ENCODE data around the gene PLGRKT.
A peak's percentile ranks its signal among the peaks of the same experiment; 100 is the strongest.
"Not testable (repeated sequence)": the region's sequence is repeated elsewhere in the genome, so short reads cannot be mapped to it uniquely, and the experiment has no call there.

PLGRKT gene

GRCh38 chr9:5429873-5430564, 7.7 kb downstream of the PLGRKT start:
- DNase-seq (ENCODE audit: low read depth), result no peak

GRCh38 chr9:5428794-5429528, 8.8 kb downstream of the PLGRKT start:
- no peak for DNase-seq (ENCODE audit: low read depth)

GRCh38 chr9:5428172-5428571, 9.6 kb downstream of the PLGRKT start:
- no peak for DNase-seq (ENCODE audit: low read depth)

GRCh38 chr9:5427005-5427404, 10.7 kb downstream of the PLGRKT start:
- no peak for DNase-seq (ENCODE audit: low read depth)

GRCh38 chr9:5425006-5425628, 12.6 kb downstream of the PLGRKT start:
- no peak for DNase-seq (ENCODE audit: low read depth)

GRCh38 chr9:5422276-5422675, 15.4 kb downstream of the PLGRKT start:
- DNase-seq (ENCODE audit: low read depth), result no peak

GRCh38 chr9:5421163-5421562, 16.6 kb downstream of the PLGRKT start:
- no peak for DNase-seq (ENCODE audit: low read depth)

GRCh38 chr9:5419987-5420386, 17.7 kb downstream of the PLGRKT start:
- no peak for DNase-seq (ENCODE audit: low read depth)

GRCh38 chr9:5418481-5418880, 19.2 kb downstream of the PLGRKT start:
- no peak for DNase-seq (ENCODE audit: low read depth)

- DNase-seq (ENCODE audit: low read depth), result no peak
Measured at GRCh38 chr9:5416953-5417352, 20.8 kb downstream of the PLGRKT start.

GRCh38 chr9:5408596-5408995, 29.1 kb downstream of the PLGRKT start:
- no peak for DNase-seq (ENCODE audit: low read depth)

GRCh38 chr9:5402217-5402616, 35.5 kb downstream of the PLGRKT start:
- DNase-seq (ENCODE audit: low read depth), result no peak

GRCh38 chr9:5397547-5397946, 40.2 kb downstream of the PLGRKT start:
- not testable (repeated sequence) for DNase-seq (ENCODE audit: low read depth)

GRCh38 chr9:5395428-5395827, 42.3 kb downstream of the PLGRKT start:
- DNase-seq (ENCODE audit: low read depth), result no peak

GRCh38 chr9:5393976-5394375, 43.7 kb downstream of the PLGRKT start:
- not testable (repeated sequence) for DNase-seq (ENCODE audit: low read depth)

GRCh38 chr9:5393497-5393896, 44.2 kb downstream of the PLGRKT start:
- DNase-seq (ENCODE audit: low read depth), result no peak

- no peak for DNase-seq (ENCODE audit: low read depth)
Measured at GRCh38 chr9:5392285-5392684, 45.4 kb downstream of the PLGRKT start.

- peak; percentile 10 for DNase-seq (ENCODE audit: low read depth)
Measured at GRCh38 chr9:5389109-5389732, 48.5 kb downstream of the PLGRKT start.

- no peak for DNase-seq (ENCODE audit: low read depth)
Measured at GRCh38 chr9:5388026-5388819, 49.5 kb downstream of the PLGRKT start.

- no peak for DNase-seq (ENCODE audit: low read depth)
Measured at GRCh38 chr9:5384436-5384835, 53.3 kb downstream of the PLGRKT start.

- DNase-seq (ENCODE audit: low read depth), result no peak
Measured at GRCh38 chr9:5382479-5382878, 55.2 kb downstream of the PLGRKT start.
